SIG-M5 treated with dmso at 0.1 percent for 504 hours (cell line): ENCODE data around the gene PMEPA1.

Source experiments
- DNase-seq: peaks from one replicate; lab custom pipeline; 2025; ENCODE audit not compliant: unreplicated experiment; lab: John Stamatoyannopoulos, UW

PMEPA1 gene

DNA sequence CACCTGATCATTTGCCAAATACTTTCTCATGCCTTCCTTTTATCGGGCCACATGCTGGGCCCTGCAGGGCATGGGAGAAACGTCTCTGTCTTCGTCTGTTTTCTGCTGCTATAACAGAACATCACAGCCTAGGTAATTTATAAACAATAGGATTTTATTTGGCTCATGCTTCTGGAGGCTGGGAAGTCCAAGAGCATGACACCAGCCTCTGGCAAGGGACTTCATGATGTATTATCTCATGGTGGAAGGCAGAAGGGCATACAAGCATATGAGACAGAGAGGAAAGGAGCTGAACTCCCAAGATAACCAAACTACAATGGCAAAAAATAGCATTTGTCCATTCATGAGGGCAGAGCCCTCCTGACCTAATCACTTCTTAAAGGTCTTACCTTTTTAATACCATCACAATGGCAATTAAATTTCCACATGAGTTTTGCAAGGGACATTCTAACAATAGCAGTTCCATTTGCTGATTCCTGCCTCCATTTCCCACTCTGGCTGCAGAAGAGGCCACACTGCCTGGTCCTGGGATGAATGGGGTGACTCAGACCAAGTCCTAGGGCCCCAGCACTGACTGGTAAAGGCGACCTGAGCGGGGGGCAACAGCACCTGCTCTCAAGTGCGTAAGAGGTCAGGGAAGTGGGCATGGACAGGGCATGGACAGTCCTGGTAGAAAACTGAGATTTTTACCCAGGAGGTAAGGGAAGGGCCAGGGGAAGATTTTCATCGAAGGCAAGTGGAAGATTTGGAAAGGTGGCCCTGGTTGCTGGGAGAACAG is 84.4 kb downstream of the PMEPA1 start:
- no peak for DNase-seq

GRCh38 chr20:57624124-57624523 is 85.7 kb downstream of the PMEPA1 start:
- DNase-seq, result no peak

DNA sequence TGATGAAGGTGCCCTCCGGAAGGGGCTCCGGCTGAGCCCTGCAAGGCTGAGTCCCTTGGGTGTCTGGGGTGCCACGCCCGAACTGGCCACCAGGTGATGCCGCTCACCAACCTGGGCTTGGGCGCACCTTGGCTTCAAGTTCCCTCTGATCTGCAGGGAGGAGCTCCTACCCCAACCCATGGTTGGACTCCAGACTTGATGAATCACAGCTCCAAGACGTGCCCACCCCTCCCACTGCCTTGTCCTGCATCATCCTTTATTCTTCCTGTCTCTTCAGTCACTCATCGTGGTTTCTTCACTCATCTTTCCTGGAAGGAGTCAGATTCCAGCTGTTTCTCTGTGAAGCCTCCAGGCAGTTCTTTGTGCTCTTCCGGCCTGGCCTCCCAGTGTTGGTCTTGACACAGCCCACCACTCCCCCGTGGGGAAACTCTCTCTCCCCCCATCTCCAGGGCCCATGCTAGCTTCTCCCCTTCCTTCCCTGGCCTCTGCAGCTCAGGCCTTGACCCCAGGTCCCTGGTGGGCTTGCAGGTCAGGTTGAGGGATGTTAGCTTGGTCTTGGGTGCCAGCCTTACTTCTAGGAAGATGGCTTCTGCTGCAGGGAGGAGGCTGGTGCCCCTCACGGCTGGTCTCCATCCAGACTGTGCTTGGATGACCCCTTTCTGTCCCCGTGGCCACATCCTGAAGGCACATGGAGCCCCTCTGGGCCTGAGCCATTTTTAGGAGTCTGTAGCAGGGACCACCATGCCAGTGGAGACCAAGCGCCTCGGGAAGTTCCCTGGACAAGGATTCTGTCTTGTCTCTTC is 87.0 kb downstream of the PMEPA1 start:
- DNase-seq, result peak; percentile 64

- no peak for DNase-seq
These were observed 87.6 kb downstream of the PMEPA1 start for GRCh38 chr20:57622201-57622570.

GRCh38 chr20:57621421-57622200 is 88.2 kb downstream of the PMEPA1 start:
- DNase-seq, result no peak

DNA sequence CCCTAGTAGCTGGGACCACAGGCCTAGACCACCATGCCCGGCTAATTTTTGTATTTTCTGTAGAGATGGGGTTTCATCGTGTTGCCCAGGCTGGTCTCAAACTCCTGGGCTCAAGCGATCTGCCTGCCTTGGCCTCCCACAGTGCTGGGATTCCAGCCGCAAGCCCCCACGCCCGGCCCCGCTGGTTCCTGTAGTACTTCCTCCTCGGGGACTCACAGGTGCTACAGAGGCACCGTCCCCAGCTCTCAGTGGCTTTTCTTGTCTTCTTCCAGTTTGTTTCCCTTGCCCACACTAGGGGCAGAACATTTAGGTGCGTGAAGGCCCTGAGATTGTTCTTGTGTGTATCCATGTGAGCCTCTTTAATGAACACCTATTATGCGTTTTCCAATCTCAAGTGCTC is 88.8 kb downstream of the PMEPA1 start:
- DNase-seq, result no peak

GRCh38 chr20:57620274-57620990 is 89.4 kb downstream of the PMEPA1 start, which contains the start of gene ZBP1:
Gene ZBP1, minus strand, starts transcription at chr20:57620426. Its CDS starts 131 bp downstream, at chr20:57620295.
- no peak for DNase-seq

GRCh38 chr20:57619051-57619831 is 90.6 kb downstream of the PMEPA1 start:
- peak; percentile 76 for DNase-seq

DNA sequence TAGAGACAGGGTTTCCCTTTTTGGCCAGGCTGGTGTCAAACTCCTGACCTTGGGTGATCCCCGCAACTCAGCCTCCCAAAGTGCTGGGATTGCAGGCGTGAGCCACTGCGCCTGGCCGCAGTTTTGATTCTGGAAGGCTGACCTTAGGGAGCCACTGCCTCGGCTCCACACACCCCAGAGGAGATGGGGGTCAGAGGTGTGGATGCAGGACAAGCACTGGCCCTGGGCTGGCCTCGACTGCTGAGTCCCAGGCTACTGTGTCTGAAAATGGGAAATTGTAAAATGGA is 91.1 kb downstream of the PMEPA1 start:
- DNase-seq, result no peak

- DNase-seq, result peak; percentile 37
These were observed 91.6 kb downstream of the PMEPA1 start for GRCh38 chr20:57618091-57618763.

- DNase-seq, result no peak
These were observed 92.6 kb downstream of the PMEPA1 start for GRCh38 chr20:57617079-57617795.

DNA sequence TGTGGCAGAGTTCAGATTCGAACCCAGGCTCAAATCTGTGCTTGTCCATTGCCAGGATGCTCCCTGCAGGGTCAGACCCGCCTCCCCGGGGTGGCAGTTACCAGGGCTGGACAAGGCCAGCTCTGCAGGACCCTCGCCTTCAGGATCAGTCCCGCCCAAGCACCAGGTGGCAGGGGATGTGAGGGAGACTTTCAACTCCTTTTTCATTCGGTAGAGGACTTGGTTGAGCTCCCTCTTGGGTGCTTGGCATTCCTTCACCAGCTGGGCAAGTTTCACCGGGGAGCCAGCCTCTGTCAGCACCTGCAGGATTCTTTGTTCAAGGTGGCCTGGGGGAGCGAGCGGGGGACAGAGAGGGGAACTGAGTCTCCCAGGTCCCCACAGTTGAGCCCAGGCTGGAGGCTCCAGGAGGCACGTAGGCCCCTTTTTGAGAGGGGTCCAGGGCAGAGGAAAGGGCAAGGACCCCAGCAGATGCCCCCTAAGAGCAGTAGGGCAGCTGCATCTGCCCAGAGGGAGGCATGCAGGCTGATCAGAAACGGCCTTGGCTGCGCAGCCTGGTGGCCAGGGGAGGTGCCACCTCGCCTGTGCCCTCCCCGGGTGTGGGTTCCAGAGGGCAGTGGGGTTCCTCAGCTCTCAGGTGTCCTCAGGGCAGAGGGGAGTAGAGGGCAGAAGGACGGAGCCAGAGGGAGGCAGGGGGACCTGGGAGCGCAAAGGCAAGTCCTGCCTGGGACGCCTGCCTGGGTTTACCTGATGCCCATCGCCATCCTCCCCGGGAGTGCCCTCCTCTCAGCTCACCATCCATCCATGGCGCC is 93.5 kb downstream of the PMEPA1 start:
- DNase-seq, result no peak

GRCh38 chr20:57615445-57615811 is 94.4 kb downstream of the PMEPA1 start:
- DNase-seq, result no peak

DNA sequence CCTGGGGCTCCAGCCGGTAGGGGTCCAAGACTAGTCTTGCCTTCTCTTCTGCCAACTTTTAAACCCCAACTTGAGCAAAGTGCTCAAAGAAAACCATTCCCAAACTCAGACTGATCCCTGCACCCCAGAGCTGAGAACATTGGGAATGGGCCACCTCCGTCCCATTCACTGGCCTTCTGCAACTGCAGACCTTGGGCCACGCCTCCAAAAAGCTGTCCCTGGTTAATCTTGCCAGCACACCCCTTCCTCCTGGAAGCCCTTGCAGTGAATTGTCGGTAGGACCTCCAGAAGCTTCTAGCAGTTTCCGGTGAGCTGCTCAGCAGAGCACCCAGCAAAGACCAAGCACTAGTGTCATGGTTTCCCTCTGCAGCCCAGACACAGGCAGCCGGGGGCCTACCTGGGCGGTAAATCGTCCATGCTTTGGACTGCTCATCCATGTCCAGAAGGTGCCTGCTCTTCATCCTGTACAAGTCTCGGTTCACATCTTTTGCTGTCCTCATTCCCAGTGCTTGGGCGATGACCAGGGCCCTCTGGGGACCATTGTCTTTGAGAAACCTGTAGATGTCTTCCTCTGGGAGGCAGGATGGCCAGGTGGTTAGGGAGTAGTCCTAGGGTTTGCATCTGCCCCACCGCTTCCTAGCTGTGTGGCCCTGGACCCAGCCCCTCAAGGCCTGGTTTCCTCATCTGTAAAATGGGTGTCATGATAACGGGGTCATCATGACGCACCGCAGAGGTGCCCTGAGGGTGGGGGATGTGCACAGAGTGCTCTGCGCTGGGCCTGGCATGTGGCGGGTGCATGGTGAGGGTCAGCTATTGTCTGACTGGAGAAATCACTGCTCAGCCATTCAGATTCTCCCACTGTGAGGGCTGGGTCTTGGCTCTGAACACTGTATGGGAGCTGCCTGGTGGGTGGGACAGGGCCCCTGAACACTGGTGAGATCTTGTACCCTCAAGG is 95.0 kb downstream of the PMEPA1 start:
- no peak for DNase-seq

DNA sequence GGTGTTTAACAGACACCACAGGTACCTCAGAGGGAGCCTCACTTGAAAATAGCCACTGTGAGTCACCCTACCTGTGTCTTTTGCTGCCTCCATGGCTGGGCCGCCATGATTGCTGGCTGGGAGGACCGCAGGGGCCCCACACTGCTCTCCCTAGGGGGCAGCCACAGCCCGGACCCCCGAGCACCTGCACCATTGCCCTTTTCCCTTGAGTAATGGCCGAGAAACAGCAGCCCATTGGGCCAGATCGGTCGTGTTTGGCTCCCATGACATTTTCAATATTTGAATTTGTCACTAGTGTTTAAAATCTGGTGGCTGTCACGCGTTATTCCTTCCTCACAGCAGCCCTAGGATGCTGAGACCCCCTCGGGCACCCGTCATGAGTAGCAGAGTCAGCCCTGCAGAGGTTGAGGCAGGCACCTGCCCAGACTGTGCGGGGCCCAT is 96.3 kb downstream of the PMEPA1 start:
- no peak for DNase-seq

DNA sequence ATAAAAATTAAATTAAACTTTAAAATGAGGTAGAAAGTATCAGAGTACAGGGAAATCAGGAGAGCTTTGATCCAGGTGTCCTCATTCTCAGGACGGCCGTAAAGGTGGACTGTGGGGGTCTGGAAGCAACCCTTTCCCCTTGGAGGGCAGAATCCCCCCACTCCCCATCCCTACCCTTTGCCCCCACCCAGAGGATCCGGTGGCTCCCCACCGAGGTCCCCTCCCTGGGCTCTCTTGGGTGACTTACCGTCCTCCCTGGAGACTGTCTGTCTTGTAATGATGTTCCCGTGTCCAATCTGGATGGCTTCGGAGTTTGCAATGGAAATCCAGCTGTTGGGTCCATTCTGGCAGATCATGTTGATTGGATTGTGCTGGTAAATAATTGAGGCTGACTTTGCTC is 96.9 kb downstream of the PMEPA1 start:
- DNase-seq, result no peak

DNA sequence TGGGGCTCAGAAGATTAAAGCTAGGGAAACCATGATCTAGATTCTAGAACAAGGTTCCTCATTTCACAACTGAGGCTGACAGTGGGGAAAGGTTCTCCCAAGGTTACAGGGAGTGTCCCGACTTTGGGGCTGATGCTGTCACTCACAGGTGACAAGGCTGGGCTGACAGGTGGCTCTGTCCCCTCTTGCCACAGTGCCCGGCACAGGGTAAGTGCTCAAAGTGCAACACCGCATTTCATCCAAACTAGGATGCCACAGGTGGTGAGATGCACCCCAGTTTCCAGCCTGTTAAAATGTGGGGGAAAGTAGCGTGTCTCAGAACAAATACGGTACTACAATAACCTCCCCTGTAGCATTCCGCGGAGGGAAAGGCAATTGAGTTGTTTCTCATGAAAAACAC is 97.4 kb downstream of the PMEPA1 start:
- DNase-seq, result no peak
